Measurements from ENCODE around the gene SMAD4.

The SMAD4 gene

DNA sequence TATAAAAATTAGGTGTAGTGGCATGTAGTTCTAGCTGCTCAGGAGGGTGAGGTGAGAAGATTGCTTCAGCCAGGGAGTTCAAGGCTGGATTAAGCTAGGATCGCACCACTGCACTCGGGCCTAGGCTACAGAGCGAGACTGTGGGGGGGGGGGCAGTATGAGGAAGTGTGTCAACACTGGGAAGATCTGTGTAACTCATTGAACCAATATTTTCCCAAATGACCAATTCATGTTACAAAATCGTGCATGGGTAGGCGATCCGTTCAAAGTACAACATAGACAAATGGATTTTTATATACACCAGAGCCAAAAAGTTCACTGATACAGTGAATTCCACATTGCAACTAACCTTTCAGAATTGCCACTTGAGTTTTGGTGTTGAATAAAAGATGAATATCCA, 8.1 kb downstream of the SMAD4 start:
- Mint-ChIP-seq H3K36me3 (ENCODE audit: low read depth) (peaks cover 25% of the 10 kb centered on the region), H3K4me3 (no peak overlapping the region), H3K27me3 (ENCODE audit: low read depth) (no peaks in the 10 kb centered on the region), H3K27ac (no peak overlapping the region), H3K4me1 (ENCODE audit: low read depth) (peaks cover 51% of the 10 kb centered on the region), H3K9me3 (peaks cover 4% of the 10 kb centered on the region)
- no peak for DNase-seq (ENCODE audit: low spot score)

DNA sequence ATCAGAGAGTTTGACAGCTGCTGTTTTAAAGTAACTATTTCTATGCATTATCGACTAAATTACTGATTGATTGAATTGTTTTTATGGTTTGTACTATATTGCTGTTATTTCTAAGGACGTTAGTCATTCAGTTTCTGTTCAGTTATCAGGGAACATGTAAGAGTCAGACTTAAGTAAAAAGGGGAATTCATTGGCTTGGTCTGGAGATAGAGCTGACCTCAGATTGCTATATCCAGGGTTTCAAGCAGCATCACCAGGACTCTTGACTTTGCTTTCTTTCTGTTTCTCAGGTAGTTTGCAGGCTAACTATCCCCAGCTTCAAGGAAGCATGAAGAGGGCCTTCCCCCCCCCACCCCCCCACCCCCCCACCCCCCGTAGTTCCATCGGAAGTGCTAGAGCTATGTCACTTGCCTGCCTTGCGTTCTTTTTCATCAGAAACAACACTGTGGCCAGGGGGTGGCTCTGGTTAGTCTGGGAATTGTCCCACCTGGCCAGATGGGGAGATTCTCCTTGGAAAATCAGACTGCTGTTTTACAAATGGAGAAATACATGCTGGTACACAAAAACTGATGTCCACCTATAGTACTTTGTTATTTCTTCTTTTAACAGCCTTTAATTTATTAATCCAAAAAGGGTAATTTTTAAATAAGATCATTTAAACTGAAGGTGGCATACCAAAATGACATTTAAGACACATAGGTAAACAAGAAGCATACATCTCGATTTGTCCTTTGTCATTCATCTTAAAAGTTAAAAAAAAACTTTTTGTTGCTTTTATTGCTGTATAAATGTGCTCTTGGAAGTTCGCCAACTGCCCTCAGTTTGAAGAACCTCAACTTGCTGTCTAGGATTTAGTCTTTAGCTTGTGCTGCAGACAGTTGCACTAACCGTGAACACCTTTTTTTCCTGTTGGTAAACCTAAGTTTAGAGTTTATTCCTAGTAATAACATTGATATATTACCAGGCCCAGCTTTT, 9.4 kb downstream of the SMAD4 start:
- Mint-ChIP-seq H3K4me1 (ENCODE audit: low read depth) (peaks cover 47% of the 10 kb centered on the region), H3K4me3 (no peak overlapping the region), H3K27ac (no peak overlapping the region), H3K9me3 (peaks cover 4% of the 10 kb centered on the region), H3K36me3 (ENCODE audit: low read depth) (peaks cover 19% of the 10 kb centered on the region), H3K27me3 (ENCODE audit: low read depth) (no peaks in the 10 kb centered on the region)
- DNase-seq (ENCODE audit: low spot score), result no peak

DNA sequence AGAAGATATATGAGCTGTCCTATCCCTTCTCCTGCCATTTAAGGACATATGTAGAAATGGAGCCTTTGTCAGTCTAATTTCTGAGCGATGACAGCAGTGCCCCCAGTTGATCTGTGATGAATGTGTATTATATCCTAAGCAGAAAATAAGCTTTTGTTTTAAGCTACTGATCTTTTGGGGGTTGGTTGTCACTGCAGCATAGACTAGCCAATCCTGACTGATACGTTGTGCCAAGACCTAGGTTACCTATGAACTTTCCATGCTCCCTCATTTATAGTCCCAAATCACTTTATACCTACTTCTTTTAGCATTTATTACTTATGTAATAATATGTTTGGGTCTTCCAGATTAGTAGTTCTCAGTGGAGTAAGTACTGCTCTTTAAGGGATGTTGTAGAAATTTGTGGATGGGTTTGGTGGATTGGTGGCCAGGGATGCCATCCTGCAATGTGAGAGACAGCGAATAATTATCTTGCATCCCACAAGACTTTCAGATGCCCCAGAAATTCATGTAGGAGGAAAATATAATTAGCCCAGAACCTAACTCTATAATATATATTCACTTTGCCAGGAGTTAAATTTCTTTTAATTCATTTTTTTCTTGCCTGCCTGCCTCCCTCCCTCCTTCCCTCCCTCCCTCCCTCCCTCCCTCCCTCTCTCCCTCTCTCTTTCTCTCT, 11.8 kb downstream of the SMAD4 start:
- H3K36me3 Mint-ChIP-seq (ENCODE audit: low read depth), result peaks cover 12% of the 10 kb centered on the region
- DNase-seq (ENCODE audit: low spot score), result no peak
- no peaks in the 10 kb centered on the region for H3K27me3 Mint-ChIP-seq (ENCODE audit: low read depth)
- peaks cover 4% of the 10 kb centered on the region for H3K9me3 Mint-ChIP-seq
- no peak overlapping the region for H3K4me3 Mint-ChIP-seq
- no peak overlapping the region for H3K27ac Mint-ChIP-seq
- peaks cover 44% of the 10 kb centered on the region for H3K4me1 Mint-ChIP-seq (ENCODE audit: low read depth)

DNA sequence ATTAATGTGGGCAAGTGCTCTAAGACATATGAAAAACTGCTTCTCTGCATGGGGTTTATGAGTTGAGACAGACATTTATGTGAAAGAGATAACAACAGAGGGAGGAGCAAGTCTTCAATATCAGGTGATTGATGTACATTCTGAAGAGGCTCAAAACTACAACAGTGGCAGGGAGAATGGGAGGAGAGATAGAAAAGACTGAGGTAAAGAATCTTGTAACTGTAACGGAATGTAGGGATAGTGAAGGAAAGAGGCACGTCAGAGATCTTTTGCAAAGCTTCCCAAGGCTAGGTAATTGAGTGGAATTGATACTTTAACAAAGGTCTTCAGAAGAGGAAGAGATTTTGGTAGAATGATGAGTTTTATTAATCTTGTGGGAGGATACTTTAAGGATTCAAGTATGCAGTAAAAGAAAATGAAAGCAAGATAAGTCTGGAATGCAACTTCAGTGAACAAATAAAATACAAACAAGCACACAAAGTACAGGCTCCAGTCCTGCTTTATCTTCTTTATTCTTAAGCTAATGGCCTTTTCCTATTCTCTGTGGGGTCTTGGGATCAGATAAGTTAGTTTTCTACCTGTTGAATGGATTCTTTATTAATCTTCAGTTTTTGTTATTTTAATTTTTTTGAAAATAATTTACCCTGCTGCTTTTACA, 15.0 kb downstream of the SMAD4 start:
- peak overlapping the region; percentile 22 for H3K27ac Mint-ChIP-seq

DNA sequence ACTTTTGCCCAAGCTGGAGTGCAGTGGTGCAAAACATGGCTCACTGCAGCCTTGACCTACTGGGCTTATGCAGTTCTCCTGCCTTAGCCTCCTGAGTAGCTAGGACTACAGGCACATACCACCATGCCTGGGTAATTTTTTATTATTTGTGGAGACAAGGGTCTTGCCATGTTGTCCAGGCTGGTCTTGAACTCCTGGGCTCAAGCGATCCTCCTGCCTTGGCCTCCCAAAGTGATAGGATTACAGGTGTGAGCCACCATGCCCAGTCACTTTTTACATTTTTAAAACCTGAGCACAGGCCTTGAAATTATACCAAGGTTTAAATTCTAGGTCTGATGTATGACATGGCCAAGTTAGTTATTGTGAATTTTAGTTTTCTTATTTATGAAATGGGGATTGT, 18.2 kb downstream of the SMAD4 start:
- Mint-ChIP-seq H3K4me3 (no peak overlapping the region), H3K36me3 (ENCODE audit: low read depth) (peaks cover 24% of the 10 kb centered on the region), H3K27ac (no peak overlapping the region), H3K9me3 (no peaks in the 10 kb centered on the region), H3K27me3 (ENCODE audit: low read depth) (no peaks in the 10 kb centered on the region), H3K4me1 (ENCODE audit: low read depth) (peaks cover 26% of the 10 kb centered on the region)
- no peak for DNase-seq (ENCODE audit: low spot score)

More for the DNA sequence above, 15.0 kb downstream of the SMAD4 start:
- H3K36me3 Mint-ChIP-seq (ENCODE audit: low read depth), result peaks cover 23% of the 10 kb centered on the region
- H3K9me3 Mint-ChIP-seq, result peaks cover 4% of the 10 kb centered on the region
- no peak overlapping the region for H3K4me3 Mint-ChIP-seq
- H3K4me1 Mint-ChIP-seq (ENCODE audit: low read depth), result peaks cover 27% of the 10 kb centered on the region
- no peaks in the 10 kb centered on the region for H3K27me3 Mint-ChIP-seq (ENCODE audit: low read depth)
- no peak for DNase-seq (ENCODE audit: low spot score)

DNA sequence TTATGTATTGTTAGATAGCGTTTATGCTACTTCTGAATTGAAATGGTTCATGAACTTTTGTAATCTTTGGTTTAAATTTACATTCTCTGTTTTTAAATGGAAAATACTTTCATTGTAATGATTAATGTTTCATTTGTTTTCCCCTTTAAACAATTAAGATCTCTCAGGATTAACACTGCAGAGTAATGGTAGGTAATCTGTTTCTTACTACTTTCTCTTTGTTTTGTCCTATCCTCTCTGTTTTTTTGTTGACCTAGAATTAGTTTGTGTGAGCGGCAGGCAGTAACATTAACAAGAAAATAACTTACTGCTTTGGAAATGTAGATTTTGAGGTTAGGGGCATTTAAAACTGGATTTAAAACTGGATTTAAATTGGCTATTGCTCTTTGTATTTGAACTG, 19.1 kb downstream of the SMAD4 start:
- no peak overlapping the region for H3K27ac Mint-ChIP-seq
- H3K27me3 Mint-ChIP-seq (ENCODE audit: low read depth), result no peaks in the 10 kb centered on the region
- peaks cover 28% of the 10 kb centered on the region for H3K36me3 Mint-ChIP-seq (ENCODE audit: low read depth)
- H3K4me1 Mint-ChIP-seq (ENCODE audit: low read depth), result peaks cover 35% of the 10 kb centered on the region
- H3K9me3 Mint-ChIP-seq, result no peaks in the 10 kb centered on the region
- no peak for DNase-seq (ENCODE audit: low spot score)
- H3K4me3 Mint-ChIP-seq, result no peak overlapping the region

DNA sequence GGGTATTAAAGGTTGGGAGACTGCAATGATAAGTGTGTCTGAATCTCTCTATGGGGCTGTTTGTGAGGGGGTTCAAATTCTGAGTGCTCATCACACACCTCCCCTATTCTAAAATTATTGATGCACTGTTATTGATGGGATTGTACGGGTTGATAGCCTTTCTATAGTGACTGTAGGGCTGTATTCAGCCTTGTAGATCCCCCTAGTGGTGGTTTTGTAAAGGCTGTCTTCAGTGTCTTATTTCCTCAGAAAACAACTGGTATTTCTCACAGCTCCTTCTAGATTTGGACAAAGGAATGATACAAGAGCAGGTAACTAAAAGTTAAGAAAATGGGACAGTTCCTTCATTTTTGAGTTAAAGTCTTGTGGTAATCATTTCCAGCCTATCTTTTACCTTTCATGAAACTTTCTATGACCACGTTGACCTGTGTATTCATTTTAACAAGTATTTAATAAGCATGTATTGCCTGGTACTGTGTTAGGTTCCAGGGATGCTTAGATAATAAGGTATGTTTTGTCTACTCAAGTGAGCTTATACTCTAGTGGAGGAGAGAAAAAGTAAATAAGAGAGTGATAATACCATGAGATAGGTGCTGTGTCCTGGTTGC, 21.2 kb downstream of the SMAD4 start:
- H3K4me1 Mint-ChIP-seq (ENCODE audit: low read depth), result peaks cover 25% of the 10 kb centered on the region
- H3K27me3 Mint-ChIP-seq (ENCODE audit: low read depth), result no peaks in the 10 kb centered on the region
- no peaks in the 10 kb centered on the region for H3K9me3 Mint-ChIP-seq
- DNase-seq (ENCODE audit: low spot score), result no peak
- H3K27ac Mint-ChIP-seq, result peak overlapping the region; percentile 13
- H3K4me3 Mint-ChIP-seq, result no peak overlapping the region
- H3K36me3 Mint-ChIP-seq (ENCODE audit: low read depth), result peaks cover 36% of the 10 kb centered on the region

DNA sequence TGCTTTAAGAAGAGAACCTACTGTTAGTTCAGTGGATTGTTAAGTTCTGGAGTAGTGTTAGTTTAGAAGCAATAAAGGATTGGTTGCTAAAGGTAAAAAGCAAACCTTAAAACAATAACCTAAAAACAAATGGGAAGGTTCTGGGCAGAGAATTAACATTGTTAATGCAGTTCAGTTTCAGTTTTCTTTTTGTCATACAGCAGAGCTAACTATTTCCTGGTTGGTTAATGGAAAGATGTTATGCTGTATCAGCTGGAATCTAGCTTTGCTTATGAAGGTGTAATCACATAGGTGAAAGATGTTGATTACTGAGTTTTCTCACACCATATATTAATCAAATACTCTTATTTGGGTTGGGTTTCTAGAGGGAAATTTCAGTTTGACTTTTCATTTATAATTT, 23.8 kb downstream of the SMAD4 start:
- Mint-ChIP-seq H3K36me3 (ENCODE audit: low read depth) (peaks cover 41% of the 10 kb centered on the region), H3K27ac (peak overlapping the region; percentile 93), H3K9me3 (no peaks in the 10 kb centered on the region), H3K27me3 (ENCODE audit: low read depth) (no peaks in the 10 kb centered on the region), H3K4me1 (ENCODE audit: low read depth) (peaks cover 25% of the 10 kb centered on the region), H3K4me3 (peak overlapping the region; percentile 78)
- DNase-seq (ENCODE audit: low spot score), result no peak

DNA sequence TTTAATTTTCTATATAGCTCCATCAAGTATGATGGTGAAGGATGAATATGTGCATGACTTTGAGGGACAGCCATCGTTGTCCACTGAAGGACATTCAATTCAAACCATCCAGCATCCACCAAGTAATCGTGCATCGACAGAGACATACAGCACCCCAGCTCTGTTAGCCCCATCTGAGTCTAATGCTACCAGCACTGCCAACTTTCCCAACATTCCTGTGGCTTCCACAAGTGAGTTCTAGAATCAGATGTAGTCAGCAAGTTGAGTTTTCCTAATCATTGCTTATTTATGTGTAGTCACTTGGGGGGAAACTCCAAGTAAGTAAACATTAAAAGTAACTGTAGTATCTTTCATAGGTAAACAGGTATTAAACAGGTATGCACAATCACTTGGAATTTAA, 24.8 kb downstream of the SMAD4 start:
- peaks cover 25% of the 10 kb centered on the region for H3K4me1 Mint-ChIP-seq (ENCODE audit: low read depth)
- H3K27ac Mint-ChIP-seq, result no peak overlapping the region
- H3K9me3 Mint-ChIP-seq, result no peaks in the 10 kb centered on the region
- H3K27me3 Mint-ChIP-seq (ENCODE audit: low read depth), result no peaks in the 10 kb centered on the region
- H3K4me3 Mint-ChIP-seq, result no peak overlapping the region
- DNase-seq (ENCODE audit: low spot score), result no peak
- peaks cover 38% of the 10 kb centered on the region for H3K36me3 Mint-ChIP-seq (ENCODE audit: low read depth)

DNA sequence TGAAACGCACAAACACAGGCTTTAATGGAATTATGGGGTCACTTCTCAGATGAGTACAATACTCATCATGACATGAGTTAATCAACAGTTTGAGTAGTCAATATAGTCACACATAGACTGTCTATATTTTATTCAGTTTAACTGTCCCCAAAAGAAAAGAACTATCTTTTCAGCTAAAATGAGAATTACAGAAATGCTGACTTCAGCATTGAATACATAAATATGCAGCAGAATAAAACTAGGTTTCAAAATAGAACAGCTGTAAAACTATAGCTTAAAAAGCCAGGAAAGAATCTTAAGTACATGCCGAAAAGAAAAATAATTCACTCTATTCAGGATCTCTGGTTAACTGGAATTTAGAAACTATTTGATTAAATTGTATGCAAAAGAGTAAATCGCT, 30.0 kb downstream of the SMAD4 start:
- H3K9me3 Mint-ChIP-seq, result no peaks in the 10 kb centered on the region

DNA sequence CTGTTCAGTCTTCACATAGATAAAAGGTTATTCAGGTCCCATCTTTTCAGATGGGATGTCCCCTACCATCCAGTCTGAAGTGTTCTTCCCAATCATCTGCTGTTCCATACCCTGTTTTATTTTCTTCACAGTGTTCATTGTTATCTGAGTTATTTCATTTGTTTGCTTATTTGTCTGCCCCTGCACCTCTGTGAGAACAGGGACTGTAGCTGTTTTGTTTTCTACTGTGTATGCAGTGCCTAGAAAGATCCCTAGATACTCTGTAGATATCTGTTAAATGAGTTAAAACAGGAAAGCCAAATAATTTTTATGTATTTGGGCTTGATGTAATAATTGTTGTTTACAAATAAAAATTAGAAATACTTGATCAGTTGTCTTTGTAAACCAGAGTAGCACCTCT, 34.2 kb downstream of the SMAD4 start:
- DNase-seq (ENCODE audit: low spot score), result no peak
- H3K9me3 Mint-ChIP-seq, result no peaks in the 10 kb centered on the region
- H3K4me1 Mint-ChIP-seq (ENCODE audit: low read depth), result peaks cover 7% of the 10 kb centered on the region
- H3K27ac Mint-ChIP-seq, result no peak overlapping the region
- peaks cover 37% of the 10 kb centered on the region for H3K36me3 Mint-ChIP-seq (ENCODE audit: low read depth)
- H3K27me3 Mint-ChIP-seq (ENCODE audit: low read depth), result no peaks in the 10 kb centered on the region
- H3K4me3 Mint-ChIP-seq, result no peak overlapping the region

More for the DNA sequence above, 30.0 kb downstream of the SMAD4 start:
- no peak for DNase-seq (ENCODE audit: low spot score)
- H3K4me1 Mint-ChIP-seq (ENCODE audit: low read depth), result peaks cover 7% of the 10 kb centered on the region
- H3K27me3 Mint-ChIP-seq (ENCODE audit: low read depth), result no peaks in the 10 kb centered on the region
- H3K4me3 Mint-ChIP-seq, result no peak overlapping the region
- peaks cover 47% of the 10 kb centered on the region for H3K36me3 Mint-ChIP-seq (ENCODE audit: low read depth)
- H3K27ac Mint-ChIP-seq, result no peak overlapping the region

DNA sequence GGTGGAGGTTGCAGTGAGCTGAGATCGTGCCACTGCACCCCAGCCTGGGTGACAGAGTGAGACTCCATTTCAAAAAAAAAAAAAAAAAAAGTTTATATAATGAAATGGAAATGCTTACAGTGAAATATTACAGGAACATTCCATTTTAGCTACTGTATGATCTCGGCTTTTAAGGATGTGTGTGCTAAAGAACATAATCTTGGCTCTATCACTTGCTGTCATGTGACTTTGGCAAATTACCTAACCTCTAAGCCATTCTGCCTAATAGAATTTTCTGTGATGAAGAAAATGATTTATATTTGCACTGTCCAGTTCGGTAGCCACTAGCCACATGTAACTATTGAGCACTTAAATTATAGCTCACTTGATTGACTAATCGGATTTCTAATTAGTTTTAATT, 36.3 kb downstream of the SMAD4 start:
- no peak overlapping the region for H3K27ac Mint-ChIP-seq
- H3K36me3 Mint-ChIP-seq (ENCODE audit: low read depth), result peaks cover 45% of the 10 kb centered on the region
- H3K27me3 Mint-ChIP-seq (ENCODE audit: low read depth), result no peaks in the 10 kb centered on the region
- DNase-seq (ENCODE audit: low spot score), result no peak
- peaks cover 1% of the 10 kb centered on the region for H3K4me1 Mint-ChIP-seq (ENCODE audit: low read depth)
- H3K4me3 Mint-ChIP-seq, result no peak overlapping the region
- H3K9me3 Mint-ChIP-seq, result no peaks in the 10 kb centered on the region

DNA sequence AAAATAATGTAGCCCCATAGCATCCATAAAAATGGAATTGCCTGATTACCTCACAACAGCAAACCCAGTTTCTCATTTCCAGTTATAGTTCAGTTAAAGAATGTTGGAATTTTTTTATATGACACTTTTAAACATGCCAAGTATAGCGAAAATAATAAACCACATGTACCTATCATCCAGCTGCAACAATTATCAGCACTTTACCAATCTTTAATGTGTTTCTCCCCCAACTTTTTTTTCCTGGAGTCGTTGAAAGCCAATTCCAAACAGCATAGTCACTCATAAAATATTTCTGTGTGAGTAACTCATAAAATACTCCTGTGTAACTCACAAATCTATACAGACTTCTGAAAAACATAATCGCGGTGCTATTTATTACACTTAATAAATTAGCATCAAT, 38.1 kb downstream of the SMAD4 start:
- H3K4me1 Mint-ChIP-seq (ENCODE audit: low read depth), result peaks cover 6% of the 10 kb centered on the region
- H3K36me3 Mint-ChIP-seq (ENCODE audit: low read depth), result peaks cover 55% of the 10 kb centered on the region

More for the DNA sequence above, 38.1 kb downstream of the SMAD4 start:
- Mint-ChIP-seq H3K9me3 (no peaks in the 10 kb centered on the region), H3K27ac (no peak overlapping the region), H3K4me3 (no peak overlapping the region), H3K27me3 (ENCODE audit: low read depth) (no peaks in the 10 kb centered on the region)
- no peak for DNase-seq (ENCODE audit: low spot score)
